Liver (tissue), 3 donors: Measurements from ENCODE around the gene SLC12A1.

ENCODE experiments used
- ATF3 ChIP-seq: IDR thresholded peaks from 2 replicates; pipeline ENCODE4 v1.6.1; 2016; ENCODE audit warnings: antibody characterized with exemption
- NR2F2 ChIP-seq: IDR thresholded peaks from 2 replicates; pipeline ENCODE4 v1.6.1; 2016; ENCODE audit warnings: antibody characterized with exemption
- YY1 ChIP-seq: IDR thresholded peaks from 2 replicates; pipeline ENCODE4 v1.6.1; 2016; ENCODE audit warnings: antibody characterized with exemption, mild to moderate bottlenecking
- TF ChIP-seq, protein P1 (sequence below): fragments of 150-350 bp; IDR thresholded peaks from 2 replicates; pipeline ENCODE4 v1.5.1; 2017; ENCODE audit warnings: improper control_type of control experiment, low read depth, low read length; ENCODE audit not compliant: missing input control
- donor health status: healthy.
- donor health status: healthy.

GRCh38 chr15:48300038-48300437 is 93.9 kb downstream of the SLC12A1 start:
- no peak for TF ChIP-seq NR2F2
- TF ChIP-seq YY1 = no peak
- TF ChIP-seq ATF3 = no peak
- TF ChIP-seq, protein P1, sequence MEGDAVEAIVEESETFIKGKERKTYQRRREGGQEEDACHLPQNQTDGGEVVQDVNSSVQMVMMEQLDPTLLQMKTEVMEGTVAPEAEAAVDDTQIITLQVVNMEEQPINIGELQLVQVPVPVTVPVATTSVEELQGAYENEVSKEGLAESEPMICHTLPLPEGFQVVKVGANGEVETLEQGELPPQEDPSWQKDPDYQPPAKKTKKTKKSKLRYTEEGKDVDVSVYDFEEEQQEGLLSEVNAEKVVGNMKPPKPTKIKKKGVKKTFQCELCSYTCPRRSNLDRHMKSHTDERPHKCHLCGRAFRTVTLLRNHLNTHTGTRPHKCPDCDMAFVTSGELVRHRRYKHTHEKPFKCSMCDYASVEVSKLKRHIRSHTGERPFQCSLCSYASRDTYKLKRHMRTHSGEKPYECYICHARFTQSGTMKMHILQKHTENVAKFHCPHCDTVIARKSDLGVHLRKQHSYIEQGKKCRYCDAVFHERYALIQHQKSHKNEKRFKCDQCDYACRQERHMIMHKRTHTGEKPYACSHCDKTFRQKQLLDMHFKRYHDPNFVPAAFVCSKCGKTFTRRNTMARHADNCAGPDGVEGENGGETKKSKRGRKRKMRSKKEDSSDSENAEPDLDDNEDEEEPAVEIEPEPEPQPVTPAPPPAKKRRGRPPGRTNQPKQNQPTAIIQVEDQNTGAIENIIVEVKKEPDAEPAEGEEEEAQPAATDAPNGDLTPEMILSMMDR = no peak
